Erythroblast (primary cell): ENCODE results near the gene SPATS1.

Experiments
- GATA1 ChIP-seq: IDR thresholded peaks from 2 replicates; pipeline ENCODE4 v1.6.1; 2011; ENCODE audit warnings: low read depth, mild to moderate bottlenecking, control low read depth, low read length, moderate library complexity
- POLR2A ChIP-seq: IDR thresholded peaks from 2 replicates; pipeline ENCODE4 v1.6.1; 2011; ENCODE audit warnings: mild to moderate bottlenecking, low read length

- TF ChIP-seq POLR2A (no peak), GATA1 (no peak)
Observed at GRCh38 chr6:44316481-44316880, 26.0 kb upstream of the SPATS1 start.
